Measurements from ENCODE around the gene MACROD2. TPM values are rescaled to one million over a fixed set of nuclear protein-coding genes. Genes with fewer than 3 reads are reported as not detected.

MACROD2 gene
- total and polyA plus RNA-seq, 2 experiments from 2014 or later: 2.8 to 4.3 TPM

- TF ChIP-seq ZNF331 (CRISPR knock-in tag; IDR thresholded peaks at IDR 0.05; ENCODE audit: low read depth) (no peak), EZH2phosphoT487 (IDR thresholded peaks at IDR 0.05; ENCODE audit: unreplicated experiment) (no peak), ZNF114 (CRISPR knock-in tag; IDR thresholded peaks at IDR 0.05) (no peak), STAT1 (IDR thresholded peaks at IDR 0.05; ENCODE audit: unreplicated experiment) (no peak), REST (IDR thresholded peaks at IDR 0.05; ENCODE audit: unreplicated experiment) (no peak)
- TF ChIP-seq, protein P1, sequence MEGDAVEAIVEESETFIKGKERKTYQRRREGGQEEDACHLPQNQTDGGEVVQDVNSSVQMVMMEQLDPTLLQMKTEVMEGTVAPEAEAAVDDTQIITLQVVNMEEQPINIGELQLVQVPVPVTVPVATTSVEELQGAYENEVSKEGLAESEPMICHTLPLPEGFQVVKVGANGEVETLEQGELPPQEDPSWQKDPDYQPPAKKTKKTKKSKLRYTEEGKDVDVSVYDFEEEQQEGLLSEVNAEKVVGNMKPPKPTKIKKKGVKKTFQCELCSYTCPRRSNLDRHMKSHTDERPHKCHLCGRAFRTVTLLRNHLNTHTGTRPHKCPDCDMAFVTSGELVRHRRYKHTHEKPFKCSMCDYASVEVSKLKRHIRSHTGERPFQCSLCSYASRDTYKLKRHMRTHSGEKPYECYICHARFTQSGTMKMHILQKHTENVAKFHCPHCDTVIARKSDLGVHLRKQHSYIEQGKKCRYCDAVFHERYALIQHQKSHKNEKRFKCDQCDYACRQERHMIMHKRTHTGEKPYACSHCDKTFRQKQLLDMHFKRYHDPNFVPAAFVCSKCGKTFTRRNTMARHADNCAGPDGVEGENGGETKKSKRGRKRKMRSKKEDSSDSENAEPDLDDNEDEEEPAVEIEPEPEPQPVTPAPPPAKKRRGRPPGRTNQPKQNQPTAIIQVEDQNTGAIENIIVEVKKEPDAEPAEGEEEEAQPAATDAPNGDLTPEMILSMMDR (conservative IDR thresholded peaks at IDR 0.05; ENCODE audit: low read depth in 2 of 2): no peak
Observed at GRCh38 chr20:15547119-15547518, 1551.8 kb downstream of the MACROD2 start (continued).

- Histone ChIP-seq H3F3A (replicated peaks; ENCODE audit: low read depth) (no peaks in the 10 kb centered on the region), H3K4me2 (no peak overlapping the region), H3K27ac (ENCODE audit: low read depth) (no peak overlapping the region), H3K79me2 (replicated peaks; ENCODE audit: insufficient read depth) (no peaks in the 10 kb centered on the region), H3K27me3 (ENCODE audit: insufficient read depth) (no peaks in the 10 kb centered on the region), H2AFZ (no peak overlapping the region), H3K36me3 (ENCODE audit: insufficient read depth) (no peaks in the 10 kb centered on the region), H3K4me1 (ENCODE audit: insufficient read depth) (no peaks in the 10 kb centered on the region), H3K9me2 (ENCODE audit: insufficient read depth) (peaks cover 14% of the 10 kb centered on the region), H4K20me1 (replicated peaks; ENCODE audit: insufficient read depth) (no peaks in the 10 kb centered on the region), H3K4me3 (no peak overlapping the region)
- ATAC-seq (no peak), DNase-seq (ENCODE audit: low spot score) (no peak)
- no peaks in the 10 kb centered on the region for H3K4me1 Mint-ChIP-seq
- H3K36me3 Mint-ChIP-seq (ENCODE audit: low read depth): peaks cover 10% of the 10 kb centered on the region; the same call in 2 of the 3 replicates
- H3K4me3 Mint-ChIP-seq: no peak overlapping the region
- H3K27ac Mint-ChIP-seq: no peak overlapping the region
- H3K9me3 Mint-ChIP-seq: peaks cover 15% of the 10 kb centered on the region
- no peaks in the 10 kb centered on the region for H3K27me3 Mint-ChIP-seq (ENCODE audit: insufficient read depth, low read depth, poor library complexity)
- no peak for TF ChIP-seq CREB1 (CRISPR knock-in tag; IDR thresholded peaks at IDR 0.05; ENCODE audit: low read depth)
- TF ChIP-seq JUNB (IDR thresholded peaks at IDR 0.05; ENCODE audit: unreplicated experiment): no peak
- no peak for TF ChIP-seq STAT1 (IDR thresholded peaks at IDR 0.05; ENCODE audit: unreplicated experiment)
- no peak for TF ChIP-seq EZH2 (IDR thresholded peaks at IDR 0.05; ENCODE audit: low read depth, unreplicated experiment)
- TF ChIP-seq REST (IDR thresholded peaks at IDR 0.05; ENCODE audit: unreplicated experiment): no peak
- TF ChIP-seq, protein P2, sequence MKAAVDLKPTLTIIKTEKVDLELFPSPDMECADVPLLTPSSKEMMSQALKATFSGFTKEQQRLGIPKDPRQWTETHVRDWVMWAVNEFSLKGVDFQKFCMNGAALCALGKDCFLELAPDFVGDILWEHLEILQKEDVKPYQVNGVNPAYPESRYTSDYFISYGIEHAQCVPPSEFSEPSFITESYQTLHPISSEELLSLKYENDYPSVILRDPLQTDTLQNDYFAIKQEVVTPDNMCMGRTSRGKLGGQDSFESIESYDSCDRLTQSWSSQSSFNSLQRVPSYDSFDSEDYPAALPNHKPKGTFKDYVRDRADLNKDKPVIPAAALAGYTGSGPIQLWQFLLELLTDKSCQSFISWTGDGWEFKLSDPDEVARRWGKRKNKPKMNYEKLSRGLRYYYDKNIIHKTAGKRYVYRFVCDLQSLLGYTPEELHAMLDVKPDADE (IDR thresholded peaks at IDR 0.05): no peak
- no peak for TF ChIP-seq NANOG (IDR thresholded peaks at IDR 0.05; ENCODE audit: borderline replicate concordance)
- no peak for TF ChIP-seq POLR2AphosphoS5 (IDR thresholded peaks at IDR 0.05; ENCODE audit: low read depth)
- no peak for TF ChIP-seq EZH2phosphoT487 (IDR thresholded peaks at IDR 0.05; ENCODE audit: unreplicated experiment)
- no peak for TF ChIP-seq ZNF114 (CRISPR knock-in tag; IDR thresholded peaks at IDR 0.05)
- TF ChIP-seq, protein P1 (conservative IDR thresholded peaks at IDR 0.05; ENCODE audit: low read depth in 2 of 2): no peak
- no peak for TF ChIP-seq ZNF331 (CRISPR knock-in tag; IDR thresholded peaks at IDR 0.05; ENCODE audit: low read depth)
Observed at GRCh38 chr20:15550116-15550870, 1555.0 kb downstream of the MACROD2 start.

Data from GM23338 (cell line).